Fibroblast of skin of scalp (primary cell): ENCODE measurements around the gene WNT1. TPM values are rescaled to one million over a fixed set of nuclear protein-coding genes. Genes with fewer than 3 reads are reported as not detected.

Experiments used
- DNase-seq: peaks from one replicate; pipeline ENCODE4 v3.0.0-alpha.2; 2013
- polyA plus RNA-seq, 2 experiments: library from polyadenylated mRNA; unstranded; fragments of 120-200 nt; gene quantifications; one replicate each; pipeline ENCODE4 v1.2.1, GENCODE V29; 2013; ENCODE audit not compliant: insufficient read length in 2 of 2

WNT1 gene
- not detected for polyA plus RNA-seq (2013, experiment 1 of 2; ENCODE audit: insufficient read length)
- not detected for polyA plus RNA-seq (2013, experiment 2 of 2; ENCODE audit: insufficient read length)

- no peak for DNase-seq
Measured at GRCh38 chr12:48978291-48978740, at the start of gene WNT1. WNT1 (plus strand) TSS chr12:48978322; CDS start chr12:48978651, 329 bp downstream.

GRCh38 chr12:48929551-48929950, 48.6 kb upstream of the WNT1 start:
- DNase-seq = no peak

GRCh38 chr12:48930475-48930874, 47.6 kb upstream of the WNT1 start:
- DNase-seq = no peak

GRCh38 chr12:48932878-48933277, 45.2 kb upstream of the WNT1 start:
- no peak for DNase-seq

GRCh38 chr12:48933664-48934311, 44.3 kb upstream of the WNT1 start:
- no peak for DNase-seq

- no peak for DNase-seq
Measured at GRCh38 chr12:48934312-48934706, 43.8 kb upstream of the WNT1 start.

GRCh38 chr12:48936379-48936979, 41.6 kb upstream of the WNT1 start:
- peak; percentile 72 for DNase-seq

- DNase-seq = no peak
Measured at GRCh38 chr12:48937170-48937569, 41.0 kb upstream of the WNT1 start.

- no peak for DNase-seq
Measured at GRCh38 chr12:48938805-48939204, 39.3 kb upstream of the WNT1 start.

GRCh38 chr12:48940181-48940580, 37.9 kb upstream of the WNT1 start:
- DNase-seq = no peak

GRCh38 chr12:48943221-48943620, 34.9 kb upstream of the WNT1 start:
- DNase-seq = no peak

- no peak for DNase-seq
Measured at GRCh38 chr12:48946205-48946604, 31.9 kb upstream of the WNT1 start.

GRCh38 chr12:48946943-48947342, 31.2 kb upstream of the WNT1 start:
- no peak for DNase-seq

- DNase-seq = no peak
Measured at GRCh38 chr12:48947727-48948126, 30.4 kb upstream of the WNT1 start.

GRCh38 chr12:48952691-48953090, 25.4 kb upstream of the WNT1 start:
- no peak for DNase-seq

- DNase-seq = no peak
Measured at GRCh38 chr12:48954061-48954460, 24.1 kb upstream of the WNT1 start.

- DNase-seq = no peak
Measured at GRCh38 chr12:48954841-48955501, 23.2 kb upstream of the WNT1 start.

- DNase-seq = peak; percentile 96
Measured at GRCh38 chr12:48956279-48957140, 21.6 kb upstream of the WNT1 start.

- DNase-seq = peak; percentile 95
Measured at GRCh38 chr12:48957141-48958048, 20.7 kb upstream of the WNT1 start, which contains the start of gene ARF3. ARF3 (minus strand) TSS chr12:48957487; CDS start chr12:48941095, 16,392 bp downstream.

GRCh38 chr12:48958049-48958388, 20.1 kb upstream of the WNT1 start:
- no peak for DNase-seq

- DNase-seq = no peak
Measured at GRCh38 chr12:48960834-48961233, 17.3 kb upstream of the WNT1 start.

GRCh38 chr12:48961331-48961730, 16.8 kb upstream of the WNT1 start:
- DNase-seq = no peak
